PC-9 (cell line): ENCODE measurements around the gene CCR4.
"Not testable (repeated sequence)": the region's sequence is repeated elsewhere in the genome, so short reads cannot be mapped to it uniquely, and the experiment has no call there.

ENCODE experiments used
- EZH2 ChIP-seq: fragments of 200-600 bp; sonication (generic); IDR thresholded peaks from 2 replicates; pipeline ENCODE4 v1.8.0; 2017; ENCODE audit warnings: antibody characterized with exemption, low read depth
- TF ChIP-seq, protein P1 (sequence below): fragments of 200-600 bp; sonication (generic); conservative IDR thresholded peaks from 2 replicates; pipeline ENCODE4 v1.6.1; 2017; ENCODE audit warnings: mixed run types, antibody characterized with exemption, mild to moderate bottlenecking, moderate library complexity

DNA sequence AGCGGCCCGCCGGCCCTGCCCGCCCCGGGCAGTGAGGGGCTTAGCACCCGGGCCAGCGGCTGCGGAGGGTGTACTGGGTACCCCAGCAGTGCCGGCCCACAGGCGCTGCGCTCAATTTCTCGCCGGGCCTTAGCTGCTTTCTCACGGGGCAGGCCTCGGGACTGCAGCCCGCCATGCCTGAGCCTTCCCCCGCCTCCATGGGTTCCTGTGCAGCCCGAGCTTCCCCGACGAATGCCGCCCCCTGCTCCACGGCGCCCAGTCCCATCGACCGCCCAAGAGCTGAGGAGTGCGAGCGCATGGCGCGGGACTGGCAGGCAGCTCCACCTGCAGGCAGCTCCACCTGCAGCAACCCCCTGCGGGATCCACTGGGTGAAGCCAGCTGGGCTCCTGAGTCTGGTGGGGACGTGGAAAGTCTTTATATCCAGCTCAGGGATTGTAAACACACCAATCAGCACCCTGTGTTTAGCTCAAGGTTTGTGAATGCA, 48.5 kb upstream of the CCR4 start:
- TF ChIP-seq, protein P1, sequence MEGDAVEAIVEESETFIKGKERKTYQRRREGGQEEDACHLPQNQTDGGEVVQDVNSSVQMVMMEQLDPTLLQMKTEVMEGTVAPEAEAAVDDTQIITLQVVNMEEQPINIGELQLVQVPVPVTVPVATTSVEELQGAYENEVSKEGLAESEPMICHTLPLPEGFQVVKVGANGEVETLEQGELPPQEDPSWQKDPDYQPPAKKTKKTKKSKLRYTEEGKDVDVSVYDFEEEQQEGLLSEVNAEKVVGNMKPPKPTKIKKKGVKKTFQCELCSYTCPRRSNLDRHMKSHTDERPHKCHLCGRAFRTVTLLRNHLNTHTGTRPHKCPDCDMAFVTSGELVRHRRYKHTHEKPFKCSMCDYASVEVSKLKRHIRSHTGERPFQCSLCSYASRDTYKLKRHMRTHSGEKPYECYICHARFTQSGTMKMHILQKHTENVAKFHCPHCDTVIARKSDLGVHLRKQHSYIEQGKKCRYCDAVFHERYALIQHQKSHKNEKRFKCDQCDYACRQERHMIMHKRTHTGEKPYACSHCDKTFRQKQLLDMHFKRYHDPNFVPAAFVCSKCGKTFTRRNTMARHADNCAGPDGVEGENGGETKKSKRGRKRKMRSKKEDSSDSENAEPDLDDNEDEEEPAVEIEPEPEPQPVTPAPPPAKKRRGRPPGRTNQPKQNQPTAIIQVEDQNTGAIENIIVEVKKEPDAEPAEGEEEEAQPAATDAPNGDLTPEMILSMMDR = peak; percentile 53; the same call in 1 of the 2 replicates
- TF ChIP-seq EZH2 = not testable (repeated sequence)
